Measurements from ENCODE around the gene TAGLN2. TPM values are rescaled to one million over a fixed set of nuclear protein-coding genes. Genes with fewer than 3 reads are reported as not detected.

Gene TAGLN2
- total and polyA plus RNA-seq, 5 donors from 2014 or later: 503 to 1,055 (median 860) TPM

GRCh38 chr1:159941591-159942560 lies 16.6 kb upstream of the TAGLN2 start:
- Mint-ChIP-seq H3K9me3 (peaks cover 0 to 1% (median 0%) of the 10 kb centered on the region in 7 donors), H3K4me3 (peak overlapping the region in 1 of 4 donors; percentile 53), H3K4me1 (peaks cover 0 to 28% (median 3%) of the 10 kb centered on the region in 4 donors), H3K36me3 (peaks cover 5% of the 10 kb centered on the region), H3K27me3 (peaks cover 52% of the 10 kb centered on the region), H3K27ac (no peak overlapping the region)
- DNase-seq (no peak), ATAC-seq (ENCODE audit: low read depth in 2 of 2) (no peak)
- no peaks in the 10 kb centered on the region for H3K9me3 ChIP-seq (ENCODE audit: control insufficient read depth in 2 of 2, low read length in 2 of 2)
- H3K27me3 ChIP-seq (ENCODE audit: control insufficient read depth, insufficient read depth, low read length): peaks cover 15% of the 10 kb centered on the region
- H3K36me3 ChIP-seq (ENCODE audit: control insufficient read depth, insufficient read depth, low read length): no peaks in the 10 kb centered on the region
- H3K4me1 ChIP-seq (ENCODE audit: control insufficient read depth, insufficient read depth, low read length, poor library complexity, severe bottlenecking): peaks cover 13% of the 10 kb centered on the region
- H3K4me3 ChIP-seq (ENCODE audit: low read depth, low read length): no peak overlapping the region
- H3K27ac ChIP-seq (ENCODE audit: insufficient read depth, low read length, poor library complexity, severe bottlenecking): no peak overlapping the region

- Histone ChIP-seq H3K4me1 (ENCODE audit: control insufficient read depth, insufficient read depth, low read length, poor library complexity, severe bottlenecking) (peaks cover 21% of the 10 kb centered on the region), H3K4me3 (ENCODE audit: low read depth, low read length) (no peak overlapping the region), H3K27me3 (ENCODE audit: control insufficient read depth, insufficient read depth, low read length) (peaks cover 8% of the 10 kb centered on the region), H3K27ac (ENCODE audit: insufficient read depth, low read length, poor library complexity, severe bottlenecking) (no peak overlapping the region), H3K36me3 (ENCODE audit: control insufficient read depth, insufficient read depth, low read length) (no peaks in the 10 kb centered on the region), H3K9me3 (ENCODE audit: control insufficient read depth in 2 of 2, low read length in 2 of 2) (no peaks in the 10 kb centered on the region)
- Mint-ChIP-seq H3K36me3 (peaks cover 5% of the 10 kb centered on the region), H3K4me1 (peaks cover 0 to 31% (median 6%) of the 10 kb centered on the region in 4 donors), H3K4me3 (no peak overlapping the region), H3K27me3 (peaks cover 48% of the 10 kb centered on the region), H3K27ac (no peak overlapping the region), H3K9me3 (no peaks in the 10 kb centered on the region)
- ATAC-seq (ENCODE audit: low read depth in 2 of 2) (no peak), DNase-seq (no peak)
These were observed 15.8 kb upstream of the TAGLN2 start for GRCh38 chr1:159941141-159941540.

- H3K4me1 Mint-ChIP-seq: peaks cover 0 to 23% (median 7%) of the 10 kb centered on the region in 4 donors
- H3K4me3 Mint-ChIP-seq: no peak overlapping the region
- Histone ChIP-seq H3K4me1 (ENCODE audit: control insufficient read depth, insufficient read depth, low read length, poor library complexity, severe bottlenecking) (peaks cover 18% of the 10 kb centered on the region), H3K36me3 (ENCODE audit: control insufficient read depth, insufficient read depth, low read length) (no peaks in the 10 kb centered on the region), H3K27ac (ENCODE audit: insufficient read depth, low read length, poor library complexity, severe bottlenecking) (no peak overlapping the region), H3K27me3 (ENCODE audit: control insufficient read depth, insufficient read depth, low read length) (peaks cover 6% of the 10 kb centered on the region), H3K9me3 (ENCODE audit: control insufficient read depth in 2 of 2, low read length in 2 of 2) (no peaks in the 10 kb centered on the region), H3K4me3 (ENCODE audit: low read depth, low read length) (no peak overlapping the region)
- H3K27me3 Mint-ChIP-seq: peaks cover 40% of the 10 kb centered on the region
- no peak for ATAC-seq (ENCODE audit: low read depth in 2 of 2)
- no peaks in the 10 kb centered on the region for H3K9me3 Mint-ChIP-seq
- H3K27ac Mint-ChIP-seq: peak overlapping the region in 1 of 3 donors; percentile 66
- DNase-seq: no peak
- peaks cover 5% of the 10 kb centered on the region for H3K36me3 Mint-ChIP-seq
These were observed 14.8 kb upstream of the TAGLN2 start for GRCh38 chr1:159940006-159940620.

- H3K36me3 Mint-ChIP-seq: peaks cover 5% of the 10 kb centered on the region
- H3K36me3 ChIP-seq (ENCODE audit: control insufficient read depth, insufficient read depth, low read length): no peaks in the 10 kb centered on the region
- DNase-seq (no peak), ATAC-seq (ENCODE audit: low read depth in 2 of 2) (no peak)
- H3K27ac ChIP-seq (ENCODE audit: insufficient read depth, low read length, poor library complexity, severe bottlenecking): no peak overlapping the region
- no peaks in the 10 kb centered on the region for H3K9me3 ChIP-seq (ENCODE audit: control insufficient read depth in 2 of 2, low read length in 2 of 2)
- no peaks in the 10 kb centered on the region for H3K9me3 Mint-ChIP-seq
- peaks cover 1% of the 10 kb centered on the region for H3K27me3 ChIP-seq (ENCODE audit: control insufficient read depth, insufficient read depth, low read length)
- peaks cover 0 to 19% (median 7%) of the 10 kb centered on the region in 4 donors for H3K4me1 Mint-ChIP-seq
- no peak overlapping the region for H3K4me3 Mint-ChIP-seq
- H3K4me1 ChIP-seq (ENCODE audit: control insufficient read depth, insufficient read depth, low read length, poor library complexity, severe bottlenecking): peaks cover 15% of the 10 kb centered on the region
- H3K27me3 Mint-ChIP-seq: peaks cover 35% of the 10 kb centered on the region
- no peak overlapping the region for H3K4me3 ChIP-seq (ENCODE audit: low read depth, low read length)
- H3K27ac Mint-ChIP-seq: peak overlapping the region in 1 of 3 donors; percentile 66
These were observed 14.3 kb upstream of the TAGLN2 start for GRCh38 chr1:159939678-159940002.

- Histone ChIP-seq H3K4me3 (ENCODE audit: low read depth, low read length) (no peak overlapping the region), H3K27me3 (ENCODE audit: control insufficient read depth, insufficient read depth, low read length) (no peaks in the 10 kb centered on the region), H3K4me1 (ENCODE audit: control insufficient read depth, insufficient read depth, low read length, poor library complexity, severe bottlenecking) (peaks cover 15% of the 10 kb centered on the region), H3K9me3 (ENCODE audit: control insufficient read depth in 2 of 2, low read length in 2 of 2) (no peaks in the 10 kb centered on the region), H3K27ac (ENCODE audit: insufficient read depth, low read length, poor library complexity, severe bottlenecking) (no peak overlapping the region), H3K36me3 (ENCODE audit: control insufficient read depth, insufficient read depth, low read length) (no peaks in the 10 kb centered on the region)
- ATAC-seq (ENCODE audit: low read depth in 2 of 2): no peak
- Mint-ChIP-seq H3K4me1 (peaks cover 0 to 19% (median 7%) of the 10 kb centered on the region in 4 donors), H3K27ac (peak overlapping the region in 2 of 3 donors; percentile 52 to 79), H3K36me3 (peaks cover 5% of the 10 kb centered on the region), H3K4me3 (no peak overlapping the region), H3K27me3 (peaks cover 29% of the 10 kb centered on the region), H3K9me3 (no peaks in the 10 kb centered on the region)
- no peak for DNase-seq
These were observed 13.8 kb upstream of the TAGLN2 start for GRCh38 chr1:159938905-159939677.

DNA sequence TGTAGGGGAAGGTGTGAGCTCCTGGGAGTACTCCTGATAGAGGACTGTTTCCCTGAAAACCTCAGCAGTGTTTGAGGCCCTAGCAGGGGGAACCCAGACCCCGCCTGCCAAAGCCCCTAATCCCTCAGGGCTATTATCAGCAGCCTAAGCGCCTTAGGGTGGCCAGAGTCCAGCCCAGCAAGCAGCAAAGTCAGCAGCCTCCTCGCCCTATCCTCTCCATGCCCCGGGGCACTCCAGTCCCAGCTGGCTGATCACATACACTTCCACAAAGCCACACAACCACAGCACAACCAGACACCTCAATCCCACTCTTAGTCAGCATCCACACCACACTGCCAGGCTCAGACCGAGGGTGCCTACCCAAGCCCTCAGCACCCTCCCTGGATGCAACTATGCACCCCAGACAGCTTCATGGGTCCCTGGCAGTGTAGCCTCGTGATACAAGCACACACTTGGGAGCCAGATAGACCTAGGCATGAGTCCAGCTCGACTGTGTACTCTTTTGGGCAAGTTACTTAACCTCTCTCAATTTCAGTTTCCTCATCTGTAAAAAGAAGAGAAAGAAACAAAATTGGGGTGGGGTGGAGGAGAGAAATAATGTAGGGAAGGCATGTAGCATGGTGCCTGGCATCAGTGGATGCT lies 13.0 kb upstream of the TAGLN2 start:
- Histone ChIP-seq H3K27ac (ENCODE audit: insufficient read depth, low read length, poor library complexity, severe bottlenecking) (no peak overlapping the region), H3K4me3 (ENCODE audit: low read depth, low read length) (no peak overlapping the region), H3K27me3 (ENCODE audit: control insufficient read depth, insufficient read depth, low read length) (no peaks in the 10 kb centered on the region), H3K36me3 (ENCODE audit: control insufficient read depth, insufficient read depth, low read length) (no peaks in the 10 kb centered on the region), H3K9me3 (ENCODE audit: control insufficient read depth in 2 of 2, low read length in 2 of 2) (no peaks in the 10 kb centered on the region), H3K4me1 (ENCODE audit: control insufficient read depth, insufficient read depth, low read length, poor library complexity, severe bottlenecking) (peaks cover 15% of the 10 kb centered on the region)
- DNase-seq (no peak), ATAC-seq (ENCODE audit: low read depth in 2 of 2) (no peak)
- no peak overlapping the region for H3K4me3 Mint-ChIP-seq
- H3K36me3 Mint-ChIP-seq: peaks cover 5% of the 10 kb centered on the region
- H3K27me3 Mint-ChIP-seq: peaks cover 22% of the 10 kb centered on the region
- H3K9me3 Mint-ChIP-seq: no peaks in the 10 kb centered on the region
- peak overlapping the region in 2 of 3 donors; percentile 52 to 79 for H3K27ac Mint-ChIP-seq
- peaks cover 0 to 19% (median 7%) of the 10 kb centered on the region in 4 donors for H3K4me1 Mint-ChIP-seq
